ENCODE data around the gene DENND4A. TPM values are rescaled to one million over a fixed set of nuclear protein-coding genes. Genes with fewer than 3 reads are reported as not detected.

Gene DENND4A
- total and polyA plus RNA-seq, 4 donors: 3.3 to 41.3 (median 18.1) TPM

GRCh38 chr15:65663521-65663920 is 128.6 kb downstream of the DENND4A start:
- ATAC-seq (ENCODE audit: low FRiP score) (no peak), DNase-seq (no peak)
- intact Hi-C loops (cut with DNase I): no loop called here
- Histone ChIP-seq H3K27me3 (ENCODE audit: control insufficient read depth in 1 of 2, insufficient read depth in 2 of 2, low read length in 1 of 2) (no peaks in the 10 kb centered on the region), H3K4me3 (ENCODE audit: low read length in 2 of 2) (no peak overlapping the region), H3K36me3 (ENCODE audit: control insufficient read depth in 1 of 2, insufficient read depth in 2 of 2, low read length in 1 of 2) (peaks cover 2 to 3% of the 10 kb centered on the region in 2 donors), H3K27ac (ENCODE audit: low read depth in 1 of 2, low read length in 2 of 2) (no peak overlapping the region), H3K4me1 (ENCODE audit: control insufficient read depth in 1 of 2, insufficient read depth in 2 of 2, low read length in 2 of 2) (no peaks in the 10 kb centered on the region), H3K9me3 (ENCODE audit: control insufficient read depth, low read length) (no peaks in the 10 kb centered on the region)
- 86 to 90% methylated on average over 3 of the region's 3 CpGs for WGBS, 2 donors

DNA sequence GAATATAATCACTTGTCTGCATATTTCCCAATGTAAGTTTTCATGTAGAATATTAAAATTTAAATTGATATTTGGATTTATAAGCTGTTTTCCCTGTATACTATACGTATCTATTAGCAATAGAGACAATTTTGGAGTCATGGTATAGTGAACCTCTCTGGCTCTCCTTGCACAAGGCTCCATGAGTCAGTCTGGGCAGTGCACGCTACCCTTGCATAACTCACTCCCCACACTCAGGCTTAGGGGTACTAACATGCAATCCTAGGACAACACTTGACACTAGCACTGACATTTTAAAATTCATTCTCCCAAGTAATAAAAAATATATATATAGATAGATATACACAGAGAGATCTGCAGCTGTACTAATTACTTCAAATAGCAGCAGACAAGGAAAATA is 131.2 kb downstream of the DENND4A start:
- DNase-seq (no peak), ATAC-seq (ENCODE audit: low FRiP score) (no peak)
- no peak overlapping the region for H3K4me3 ChIP-seq (ENCODE audit: low read length in 2 of 2)
- peaks cover 0 to 2% of the 10 kb centered on the region in 2 donors for H3K36me3 ChIP-seq (ENCODE audit: control insufficient read depth in 1 of 2, insufficient read depth in 2 of 2, low read length in 1 of 2)
- H3K27me3 ChIP-seq (ENCODE audit: control insufficient read depth in 1 of 2, insufficient read depth in 2 of 2, low read length in 1 of 2): no peaks in the 10 kb centered on the region
- intact Hi-C loops (cut with DNase I): no loop called here
- WGBS, 2 donors: 88 to 92% methylated on average over 2 of the region's 2 CpGs
- no peaks in the 10 kb centered on the region for H3K4me1 ChIP-seq (ENCODE audit: control insufficient read depth in 1 of 2, insufficient read depth in 2 of 2, low read length in 2 of 2)
- H3K9me3 ChIP-seq (ENCODE audit: control insufficient read depth, low read length): no peaks in the 10 kb centered on the region
- H3K27ac ChIP-seq (ENCODE audit: low read depth in 1 of 2, low read length in 2 of 2): no peak overlapping the region

- no peaks in the 10 kb centered on the region for H3K36me3 ChIP-seq (ENCODE audit: control insufficient read depth in 1 of 2, insufficient read depth in 2 of 2, low read length in 1 of 2)
- WGBS, 2 donors: 82 to 84% methylated on average over 4 of the region's 4 CpGs
Measured at GRCh38 chr15:65659502-65660052, 132.5 kb downstream of the DENND4A start.

GRCh38 chr15:65655457-65655856 is 136.6 kb downstream of the DENND4A start:
- Histone ChIP-seq H3K4me1 (ENCODE audit: control insufficient read depth in 1 of 2, insufficient read depth in 2 of 2, low read length in 2 of 2) (no peaks in the 10 kb centered on the region), H3K27ac (ENCODE audit: low read depth in 1 of 2, low read length in 2 of 2) (no peak overlapping the region), H3K27me3 (ENCODE audit: control insufficient read depth in 1 of 2, insufficient read depth in 2 of 2, low read length in 1 of 2) (no peaks in the 10 kb centered on the region), H3K4me3 (ENCODE audit: low read length in 2 of 2) (no peak overlapping the region), H3K9me3 (ENCODE audit: control insufficient read depth, low read length) (no peaks in the 10 kb centered on the region), H3K36me3 (ENCODE audit: control insufficient read depth in 1 of 2, insufficient read depth in 2 of 2, low read length in 1 of 2) (no peaks in the 10 kb centered on the region)
- intact Hi-C loops (cut with DNase I): no loop called here
- DNase-seq: no peak
- ATAC-seq (ENCODE audit: low FRiP score): no peak
- 85 to 86% methylated on average over 4 of the region's 4 CpGs for WGBS, 2 donors

More at GRCh38 chr15:65659502-65660052, 132.5 kb downstream of the DENND4A start:
- Histone ChIP-seq H3K27ac (ENCODE audit: low read depth in 1 of 2, low read length in 2 of 2) (no peak overlapping the region), H3K4me1 (ENCODE audit: control insufficient read depth in 1 of 2, insufficient read depth in 2 of 2, low read length in 2 of 2) (no peaks in the 10 kb centered on the region), H3K27me3 (ENCODE audit: control insufficient read depth in 1 of 2, insufficient read depth in 2 of 2, low read length in 1 of 2) (no peaks in the 10 kb centered on the region), H3K4me3 (ENCODE audit: low read length in 2 of 2) (no peak overlapping the region), H3K9me3 (ENCODE audit: control insufficient read depth, low read length) (no peaks in the 10 kb centered on the region)
- ATAC-seq (ENCODE audit: low FRiP score) (no peak), DNase-seq (no peak)
- intact Hi-C loops (cut with DNase I): no loop called here

DNA sequence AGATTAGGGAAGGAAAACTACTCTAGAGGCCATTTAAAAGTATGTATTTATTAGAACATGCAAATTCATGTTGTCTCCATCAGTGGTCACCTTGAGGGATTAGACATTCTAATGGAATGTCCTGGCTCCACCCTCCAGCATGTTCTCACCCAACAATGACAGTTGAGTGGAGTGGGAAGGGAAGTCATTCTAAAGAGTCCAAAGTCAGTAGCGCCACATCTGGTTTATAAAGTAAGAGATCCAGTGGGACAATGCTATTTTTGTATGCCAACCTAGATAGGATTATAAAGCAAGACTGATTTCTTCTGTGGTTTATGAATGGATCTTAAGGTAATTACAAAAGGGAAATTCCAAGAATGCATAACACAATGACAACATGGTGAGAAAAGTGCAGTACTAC is 137.1 kb downstream of the DENND4A start:
- Histone ChIP-seq H3K27me3 (ENCODE audit: control insufficient read depth in 1 of 2, insufficient read depth in 2 of 2, low read length in 1 of 2) (no peaks in the 10 kb centered on the region), H3K36me3 (ENCODE audit: control insufficient read depth in 1 of 2, insufficient read depth in 2 of 2, low read length in 1 of 2) (no peaks in the 10 kb centered on the region), H3K27ac (ENCODE audit: low read depth in 1 of 2, low read length in 2 of 2) (no peak overlapping the region), H3K4me3 (ENCODE audit: low read length in 2 of 2) (no peak overlapping the region), H3K4me1 (ENCODE audit: control insufficient read depth in 1 of 2, insufficient read depth in 2 of 2, low read length in 2 of 2) (no peaks in the 10 kb centered on the region), H3K9me3 (ENCODE audit: control insufficient read depth, low read length) (no peaks in the 10 kb centered on the region)
- ATAC-seq (ENCODE audit: low FRiP score): no peak
- intact Hi-C loops (cut with DNase I): no loop called here
- 96 to 100% methylated on average over 1 of the region's 1 CpG for WGBS, 2 donors
- no peak for DNase-seq

DNA sequence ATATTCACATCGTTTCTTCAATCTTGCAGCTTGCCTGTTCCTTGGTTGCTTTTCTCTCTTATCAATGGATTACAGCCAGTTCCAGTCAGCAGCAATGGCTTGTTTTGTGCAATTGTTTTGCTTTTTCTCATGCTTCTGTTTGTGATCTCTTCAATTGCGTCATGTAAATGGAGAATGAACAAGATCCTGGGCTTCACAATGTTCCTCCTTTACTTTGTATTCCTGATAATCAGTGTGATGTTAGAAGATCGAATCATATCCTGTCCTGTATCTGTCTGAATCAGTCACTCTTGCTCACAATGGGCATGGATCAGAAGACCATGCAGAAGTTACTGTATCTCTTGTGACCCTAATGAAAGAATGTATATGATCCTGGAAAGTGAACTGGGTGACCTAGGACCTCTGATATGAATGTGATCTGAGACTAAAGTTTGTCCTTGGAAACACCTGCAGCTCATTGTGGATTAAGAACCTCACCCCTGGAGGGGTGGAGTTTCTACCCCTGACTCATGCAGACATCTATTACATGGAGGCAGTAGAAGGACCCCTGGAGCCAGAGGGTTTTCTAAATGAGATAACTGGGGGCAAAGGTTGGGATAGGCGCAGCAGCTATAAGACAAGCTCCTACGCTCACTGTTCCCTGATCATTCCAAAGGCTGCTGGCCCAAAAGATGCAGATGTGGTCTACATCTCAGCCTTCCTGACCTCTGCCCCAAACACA is 138.1 kb downstream of the DENND4A start:
- ATAC-seq (ENCODE audit: low FRiP score) (no peak), DNase-seq (no peak)
- Histone ChIP-seq H3K4me1 (ENCODE audit: control insufficient read depth in 1 of 2, insufficient read depth in 2 of 2, low read length in 2 of 2) (no peaks in the 10 kb centered on the region), H3K9me3 (ENCODE audit: control insufficient read depth, low read length) (no peaks in the 10 kb centered on the region), H3K4me3 (ENCODE audit: low read length in 2 of 2) (no peak overlapping the region), H3K36me3 (ENCODE audit: control insufficient read depth in 1 of 2, insufficient read depth in 2 of 2, low read length in 1 of 2) (no peaks in the 10 kb centered on the region), H3K27me3 (ENCODE audit: control insufficient read depth in 1 of 2, insufficient read depth in 2 of 2, low read length in 1 of 2) (no peaks in the 10 kb centered on the region), H3K27ac (ENCODE audit: low read depth in 1 of 2, low read length in 2 of 2) (no peak overlapping the region)
- WGBS, 2 donors: 91 to 93% methylated on average over 5 of the region's 5 CpGs
- intact Hi-C loops (cut with DNase I): no loop called here

GRCh38 chr15:65653341-65653740 is 138.8 kb downstream of the DENND4A start:
- no peak for ATAC-seq (ENCODE audit: low FRiP score)

DNA sequence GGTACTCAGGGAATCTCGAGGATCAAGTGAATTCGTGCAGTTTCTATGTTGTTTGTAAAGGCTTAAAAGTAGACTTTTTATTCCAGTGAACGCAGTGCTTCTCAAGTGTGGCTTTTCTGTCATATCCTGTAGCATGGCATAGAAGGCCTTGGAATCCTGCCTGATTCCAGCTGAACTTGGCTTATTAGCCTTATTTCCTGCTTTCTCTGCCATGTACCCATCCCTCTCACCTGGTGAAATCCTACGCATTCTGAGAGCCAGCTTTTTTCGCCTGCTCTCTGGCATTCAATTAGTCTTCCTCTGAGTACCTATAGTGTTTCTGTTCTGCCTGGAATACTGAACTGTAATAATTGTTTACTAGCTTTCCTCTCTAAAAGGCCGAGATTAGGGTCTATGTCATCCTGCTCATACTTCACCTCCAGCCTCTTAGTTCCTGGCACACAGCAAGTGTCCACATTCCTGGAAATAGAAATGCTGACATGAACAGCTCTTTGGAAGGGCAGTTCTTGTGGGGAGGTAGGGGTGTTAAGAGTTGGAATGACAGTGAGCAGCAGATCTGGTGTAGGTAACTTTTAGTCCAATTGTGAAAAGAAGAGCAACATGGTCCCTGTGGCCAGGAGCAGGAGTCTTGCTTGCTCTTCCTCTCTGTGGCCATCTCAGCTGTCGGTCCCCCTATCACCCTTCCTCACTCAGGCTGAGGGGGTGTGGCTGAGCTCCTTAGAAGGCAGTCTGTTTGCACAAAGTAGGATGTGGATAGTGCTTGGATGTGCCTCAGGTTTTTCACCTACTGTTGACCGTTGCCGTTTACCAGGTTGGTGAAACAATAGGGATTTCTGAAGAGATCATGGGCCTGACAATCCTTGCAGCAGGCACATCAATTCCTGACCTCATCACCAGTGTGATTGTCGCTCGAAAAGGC is 140.0 kb downstream of the DENND4A start:
- intact Hi-C loops (cut with DNase I): no loop called here
- Histone ChIP-seq H3K36me3 (ENCODE audit: control insufficient read depth in 1 of 2, insufficient read depth in 2 of 2, low read length in 1 of 2) (no peaks in the 10 kb centered on the region), H3K9me3 (ENCODE audit: control insufficient read depth, low read length) (no peaks in the 10 kb centered on the region), H3K27me3 (ENCODE audit: control insufficient read depth in 1 of 2, insufficient read depth in 2 of 2, low read length in 1 of 2) (no peaks in the 10 kb centered on the region), H3K27ac (ENCODE audit: low read depth in 1 of 2, low read length in 2 of 2) (no peak overlapping the region), H3K4me3 (ENCODE audit: low read length in 2 of 2) (no peak overlapping the region), H3K4me1 (ENCODE audit: control insufficient read depth in 1 of 2, insufficient read depth in 2 of 2, low read length in 2 of 2) (no peaks in the 10 kb centered on the region)
- ATAC-seq (ENCODE audit: low FRiP score) (no peak), DNase-seq (no peak)
- 82% methylated on average over 11 of the region's 11 CpGs for WGBS, 2 donors

More at GRCh38 chr15:65653341-65653740, 138.8 kb downstream of the DENND4A start:
- H3K9me3 ChIP-seq (ENCODE audit: control insufficient read depth, low read length): no peaks in the 10 kb centered on the region
- H3K4me3 ChIP-seq (ENCODE audit: low read length in 2 of 2): no peak overlapping the region
- intact Hi-C loops (cut with DNase I): no loop called here
- H3K27me3 ChIP-seq (ENCODE audit: control insufficient read depth in 1 of 2, insufficient read depth in 2 of 2, low read length in 1 of 2): no peaks in the 10 kb centered on the region
- H3K4me1 ChIP-seq (ENCODE audit: control insufficient read depth in 1 of 2, insufficient read depth in 2 of 2, low read length in 2 of 2): no peaks in the 10 kb centered on the region
- H3K27ac ChIP-seq (ENCODE audit: low read depth in 1 of 2, low read length in 2 of 2): no peak overlapping the region
- no peaks in the 10 kb centered on the region for H3K36me3 ChIP-seq (ENCODE audit: control insufficient read depth in 1 of 2, insufficient read depth in 2 of 2, low read length in 1 of 2)
- no peak for DNase-seq
